Neural progenitor cell (in vitro differentiated cells): ENCODE results near the gene COL15A1.

Experiments used
- CTCF ChIP-seq: fragments of 200-600 bp; sonication (generic); IDR thresholded peaks from 2 replicates; pipeline ENCODE4 v1.5.1; 2017; ENCODE audit warnings: antibody characterized with exemption, mild to moderate bottlenecking
- EZH2 ChIP-seq: fragments of 200-600 bp; sonication (generic); IDR thresholded peaks from 2 replicates; pipeline ENCODE4 v1.6.1; 2017; ENCODE audit warnings: antibody characterized with exemption, mild to moderate bottlenecking, moderate library complexity
- EZH2phosphoT487 ChIP-seq: fragments of 200-600 bp; sonication (generic); IDR thresholded peaks from 2 replicates; pipeline ENCODE4 v1.6.1; 2017; ENCODE audit warnings: antibody characterized with exemption

- TF ChIP-seq CTCF (peak; percentile 28), EZH2 (no peak), EZH2phosphoT487 (no peak)
These were observed 45.6 kb downstream of the COL15A1 start for GRCh38 chr9:98989036-98990000.
